HG02973 (cell line): ENCODE data around the gene PRRT3.
"Not testable (repeated sequence)": the region's sequence is repeated elsewhere in the genome, so short reads cannot be mapped to it uniquely, and the experiment has no call there.

ENCODE experiments used
- ATAC-seq: cut with Tn5 transposase; IDR thresholded peaks from one replicate; pipeline ENCODE4 v1.9.1; 2021; ENCODE audit warnings: moderate library complexity; ENCODE audit not compliant: unreplicated experiment

PRRT3 gene

GRCh38 chr3:9899289-9899791, 52.9 kb downstream of the PRRT3 start:
- no peak for ATAC-seq

GRCh38 chr3:9898467-9899241, 53.6 kb downstream of the PRRT3 start:
- ATAC-seq, result no peak

- no peak for ATAC-seq
These were observed 54.5 kb downstream of the PRRT3 start for GRCh38 chr3:9897408-9898372.

GRCh38 chr3:9896755-9897407, 55.3 kb downstream of the PRRT3 start:
- not testable (repeated sequence) for ATAC-seq

- not testable (repeated sequence) for ATAC-seq
These were observed 56.5 kb downstream of the PRRT3 start for GRCh38 chr3:9895715-9896114.
